Testis (tissue), 2 donors: Measurements from ENCODE around the gene HNRNPDL.

Experiments used
- CTCF ChIP-seq, 3 experiments: fragments of 450-650 bp in 2 of 3; fragments of 200-600 bp in 1 of 3; sonication (generic) in 1 of 3; IDR thresholded peaks; one replicate each; pipeline ENCODE4 v1.5.1; 2016 to 2019; ENCODE audit warnings: antibody characterized with exemption in 3 of 3, mild to moderate bottlenecking in 2 of 3, moderate library complexity in 1 of 3
- POLR2A ChIP-seq: fragments of 450-650 bp; IDR thresholded peaks from one replicate; pipeline ENCODE4 v1.6.1; 2017; ENCODE audit warnings: antibody characterized with exemption, mild to moderate bottlenecking, moderate library complexity

- no peak for TF ChIP-seq CTCF (IDR thresholded peaks at IDR 0.05)
- TF ChIP-seq POLR2A = no peak
Observed at GRCh38 chr4:82382751-82383150, 47.5 kb downstream of the HNRNPDL start.
